C4-2B (cell line): ENCODE data around the gene IL23R.

ENCODE experiments used
- CTCF ChIP-seq: fragments of 450-650 bp; conservative IDR thresholded peaks from 2 replicates; pipeline ENCODE4 v1.5.1; 2017; ENCODE audit warnings: mild to moderate bottlenecking
- ZFX ChIP-seq: fragments of 450-650 bp; IDR thresholded peaks from 2 replicates; pipeline ENCODE4 v1.6.1; 2017

GRCh38 chr1:67239738-67240137 is 73.5 kb downstream of the IL23R start:
- TF ChIP-seq CTCF (no peak), ZFX (no peak)
